LNCAP (cell line): ENCODE results near the gene IRF1.

Experiments
- CTCF ChIP-seq: fragments of 450-650 bp; IDR thresholded peaks from 2 replicates; pipeline ENCODE4 v1.5.1; 2017; ENCODE audit warnings: mild to moderate bottlenecking

Gene IRF1

GRCh38 chr5:132471944-132472343, 18.6 kb downstream of the IRF1 start:
- no peak for TF ChIP-seq CTCF

GRCh38 chr5:132471151-132471907, 19.2 kb downstream of the IRF1 start:
- no peak for TF ChIP-seq CTCF

- TF ChIP-seq CTCF = no peak
Measured at GRCh38 chr5:132470596-132470995, 20.0 kb downstream of the IRF1 start.

GRCh38 chr5:132470010-132470392, 20.6 kb downstream of the IRF1 start:
- TF ChIP-seq CTCF = no peak

GRCh38 chr5:132469380-132470009, 21.1 kb downstream of the IRF1 start:
- no peak for TF ChIP-seq CTCF

DNA sequence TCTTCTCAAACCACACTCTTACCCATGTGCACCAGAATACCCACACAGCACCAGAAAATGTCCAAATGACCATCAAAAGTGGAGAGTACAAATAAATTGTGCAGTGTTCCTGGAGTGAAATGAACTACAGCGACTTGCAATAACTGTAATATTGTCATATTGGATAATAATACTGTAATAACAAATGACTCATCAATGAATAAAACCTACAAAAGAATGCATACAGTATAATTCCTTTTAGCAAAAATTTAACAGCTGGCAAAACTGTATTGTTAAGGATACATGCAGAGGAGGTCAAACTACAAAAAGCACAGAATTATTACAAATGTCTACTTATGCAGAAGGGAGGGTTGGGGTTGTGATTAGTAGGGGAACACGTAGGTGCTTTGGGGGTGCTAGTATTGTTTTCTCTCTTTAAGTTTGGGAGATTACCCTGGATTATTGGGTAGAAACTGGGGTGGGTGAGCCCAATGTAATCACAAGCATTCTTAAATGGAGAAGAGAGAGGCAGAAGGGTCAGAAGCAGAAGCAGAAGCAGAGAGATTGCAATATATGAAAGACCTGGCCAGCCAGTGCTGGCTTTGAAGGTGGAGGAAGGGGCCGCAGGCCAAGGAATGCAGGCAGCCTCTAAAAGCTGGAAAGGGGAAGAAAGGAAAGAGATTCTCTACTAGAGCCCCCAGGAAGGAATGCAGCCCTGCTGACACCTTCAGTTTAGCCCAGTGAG, 21.8 kb downstream of the IRF1 start:
- no peak for TF ChIP-seq CTCF

DNA sequence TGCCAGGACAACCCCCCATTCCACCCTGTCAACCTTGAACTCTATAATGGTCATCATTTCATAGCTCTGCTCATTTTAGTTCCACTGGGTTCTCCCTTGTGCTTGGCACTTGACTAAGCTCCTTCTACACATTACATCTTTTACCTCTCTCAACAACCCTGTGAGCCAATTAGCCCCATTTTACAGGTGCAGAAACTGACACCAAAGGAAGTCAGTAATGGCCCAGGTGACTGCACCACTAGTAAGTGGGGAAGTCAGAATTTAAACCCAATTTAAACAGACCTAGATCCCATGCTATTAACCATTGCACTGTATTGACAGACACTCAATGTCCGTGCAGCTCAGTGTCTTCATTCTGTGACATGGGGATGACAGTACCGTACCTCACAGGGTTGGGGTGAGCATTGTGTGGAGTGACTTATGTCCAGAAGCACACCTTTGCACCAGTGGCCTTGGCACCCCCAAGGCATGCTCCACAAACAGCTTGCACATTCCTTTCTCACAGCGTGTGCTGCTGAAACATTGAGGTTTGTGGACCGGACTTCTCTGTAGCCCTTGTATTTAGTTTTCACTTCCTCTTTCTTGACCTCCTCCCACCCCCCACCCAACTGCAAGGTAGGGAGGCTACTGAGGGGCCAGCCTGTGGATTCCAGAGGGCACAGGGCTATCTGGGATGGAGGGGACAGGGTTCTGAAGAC, 23.1 kb downstream of the IRF1 start:
- TF ChIP-seq CTCF = no peak
